OCI-LY1 (cell line): ENCODE measurements around the gene NIPAL3.

Experiments
- H2AFZ ChIP-seq: fragments of 200-600 bp; sonication (generic), shearing (Covaris generic); 2 replicates; pipeline ENCODE4 v1.6.0; 2014; ENCODE audit warnings: antibody characterized with exemption, mild to moderate bottlenecking, low read length
- H3F3A ChIP-seq: fragments of 200-600 bp; sonication (generic), shearing (Covaris generic); 2 replicates; pipeline ENCODE4 v1.6.0; 2014; ENCODE audit warnings: mild to moderate bottlenecking, antibody characterized with exemption, low read length, moderate library complexity; ENCODE audit not compliant: insufficient read depth
- H3K27ac ChIP-seq: fragments of 200-600 bp; sonication (generic); 2 replicates; pipeline ENCODE4 v1.5.1; 2014; ENCODE audit warnings: low read length, mixed run types, mild to moderate bottlenecking, low read depth; ENCODE audit not compliant: poor library complexity, severe bottlenecking
- H3K27me3 ChIP-seq: fragments of 200-600 bp; sonication (generic); 2 replicates; pipeline ENCODE4 v1.6.0; 2014; ENCODE audit warnings: antibody characterized with exemption, mild to moderate bottlenecking, low read length, moderate library complexity; ENCODE audit not compliant: insufficient read depth
- H3K36me3 ChIP-seq: fragments of 200-600 bp; sonication (generic); 2 replicates; pipeline ENCODE4 v1.6.1; 2014; ENCODE audit warnings: mild to moderate bottlenecking, antibody characterized with exemption, low read length, moderate library complexity, mixed read lengths; ENCODE audit not compliant: insufficient read depth
- H3K4me1 ChIP-seq: fragments of 200-600 bp; sonication (generic); 2 replicates; pipeline ENCODE4 v1.5.1; 2014; ENCODE audit warnings: mild to moderate bottlenecking, low read length, moderate library complexity; ENCODE audit not compliant: insufficient read depth, severe bottlenecking
- H3K4me2 ChIP-seq: fragments of 200-600 bp; sonication (generic), shearing (Covaris generic); 2 replicates; pipeline ENCODE4 v1.6.1; 2014; ENCODE audit warnings: low read length
- H3K4me3 ChIP-seq: fragments of 200-600 bp; sonication (generic); 2 replicates; pipeline ENCODE4 v1.5.1; 2014; ENCODE audit warnings: low read length, low read depth, mild to moderate bottlenecking, mixed read lengths; ENCODE audit not compliant: poor library complexity, severe bottlenecking
- H3K79me2 ChIP-seq: fragments of 200-600 bp; shearing (Covaris generic); 2 replicates; pipeline ENCODE4 v1.6.1; 2016; ENCODE audit warnings: mixed run types, low read length, mixed read lengths; ENCODE audit not compliant: insufficient read depth
- H3K9ac ChIP-seq: fragments of 200-600 bp; sonication (generic), shearing (Covaris generic); 2 replicates; pipeline ENCODE4 v1.6.1; 2014; ENCODE audit warnings: mild to moderate bottlenecking, low read length, mixed read lengths
- H3K9me2 ChIP-seq: fragments of 200-600 bp; sonication (generic), shearing (Covaris generic); 2 replicates; pipeline ENCODE4 v1.6.1; 2014; ENCODE audit warnings: low read depth, mild to moderate bottlenecking, low read length, mixed read lengths
- H3K9me3 ChIP-seq: fragments of 200-600 bp; shearing (Covaris generic); 2 replicates; pipeline ENCODE4 v1.6.1; 2014; ENCODE audit warnings: low read length, mixed read lengths
- H4K20me1 ChIP-seq: fragments of 200-600 bp; sonication (generic), shearing (Covaris generic); 2 replicates; pipeline ENCODE4 v1.6.0; 2016; ENCODE audit warnings: mild to moderate bottlenecking, low read length; ENCODE audit not compliant: insufficient read depth
- EZH2 ChIP-seq: fragments of 200-600 bp; sonication (generic), shearing (Covaris generic); IDR thresholded peaks from 2 replicates; pipeline ENCODE4 v1.8.0; 2017; ENCODE audit warnings: borderline replicate concordance, mixed run types, mild to moderate bottlenecking, antibody characterized with exemption, low read length, moderate library complexity, mixed read lengths
- TF ChIP-seq, protein P1 (sequence below): fragments of 200-600 bp; sonication (generic), shearing (Covaris generic); IDR thresholded peaks from 2 replicates; pipeline ENCODE4 v1.5.1; 2017; ENCODE audit warnings: mild to moderate bottlenecking, antibody characterized with exemption, low read length, moderate library complexity, mixed read lengths

NIPAL3 gene

DNA sequence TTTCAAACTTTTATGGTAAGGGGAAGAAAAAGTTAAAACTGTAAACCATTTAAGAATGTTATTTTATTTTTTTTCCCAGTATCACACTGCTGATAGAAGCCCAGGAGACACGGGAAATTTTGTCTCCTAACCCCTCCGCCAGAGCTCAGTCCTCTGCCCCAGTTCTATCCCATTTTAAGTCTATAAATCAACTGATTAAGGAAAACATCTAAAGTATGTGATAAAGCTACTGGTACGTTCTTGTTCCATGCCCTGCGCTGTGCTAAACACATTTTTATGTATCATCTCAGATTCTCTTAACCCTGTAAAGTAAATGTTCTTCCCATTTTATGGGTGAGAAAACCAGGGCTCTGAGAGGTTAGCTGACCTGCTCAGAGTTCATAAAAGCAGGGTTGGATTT, 34.7 kb downstream of the NIPAL3 start:
- H3K9me3 ChIP-seq, result no peaks in the 10 kb centered on the region
- no peaks in the 10 kb centered on the region for H3K27me3 ChIP-seq
- no peaks in the 10 kb centered on the region for H3K9me2 ChIP-seq
- H3K9ac ChIP-seq, result no peak overlapping the region
- no peak overlapping the region for H3K27ac ChIP-seq
- no peak for TF ChIP-seq EZH2
- TF ChIP-seq, protein P1, sequence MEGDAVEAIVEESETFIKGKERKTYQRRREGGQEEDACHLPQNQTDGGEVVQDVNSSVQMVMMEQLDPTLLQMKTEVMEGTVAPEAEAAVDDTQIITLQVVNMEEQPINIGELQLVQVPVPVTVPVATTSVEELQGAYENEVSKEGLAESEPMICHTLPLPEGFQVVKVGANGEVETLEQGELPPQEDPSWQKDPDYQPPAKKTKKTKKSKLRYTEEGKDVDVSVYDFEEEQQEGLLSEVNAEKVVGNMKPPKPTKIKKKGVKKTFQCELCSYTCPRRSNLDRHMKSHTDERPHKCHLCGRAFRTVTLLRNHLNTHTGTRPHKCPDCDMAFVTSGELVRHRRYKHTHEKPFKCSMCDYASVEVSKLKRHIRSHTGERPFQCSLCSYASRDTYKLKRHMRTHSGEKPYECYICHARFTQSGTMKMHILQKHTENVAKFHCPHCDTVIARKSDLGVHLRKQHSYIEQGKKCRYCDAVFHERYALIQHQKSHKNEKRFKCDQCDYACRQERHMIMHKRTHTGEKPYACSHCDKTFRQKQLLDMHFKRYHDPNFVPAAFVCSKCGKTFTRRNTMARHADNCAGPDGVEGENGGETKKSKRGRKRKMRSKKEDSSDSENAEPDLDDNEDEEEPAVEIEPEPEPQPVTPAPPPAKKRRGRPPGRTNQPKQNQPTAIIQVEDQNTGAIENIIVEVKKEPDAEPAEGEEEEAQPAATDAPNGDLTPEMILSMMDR, result no peak
- H3K4me1 ChIP-seq, result no peaks in the 10 kb centered on the region
- H3K79me2 ChIP-seq, result no peaks in the 10 kb centered on the region
- H3K4me2 ChIP-seq, result no peak overlapping the region
- H4K20me1 ChIP-seq, result no peaks in the 10 kb centered on the region
- no peak overlapping the region for H2AFZ ChIP-seq
- peaks cover 74% of the 10 kb centered on the region for H3K36me3 ChIP-seq
- no peak overlapping the region for H3K4me3 ChIP-seq
- H3F3A ChIP-seq, result no peaks in the 10 kb centered on the region

- Histone ChIP-seq H3K27me3 (no peaks in the 10 kb centered on the region), H3K4me3 (no peak overlapping the region), H3F3A (no peaks in the 10 kb centered on the region), H3K4me2 (no peak overlapping the region), H4K20me1 (no peaks in the 10 kb centered on the region), H3K27ac (no peak overlapping the region), H3K36me3 (peaks cover 69% of the 10 kb centered on the region), H3K9ac (no peak overlapping the region), H3K9me2 (no peaks in the 10 kb centered on the region), H3K9me3 (no peaks in the 10 kb centered on the region), H3K79me2 (no peaks in the 10 kb centered on the region), H3K4me1 (no peaks in the 10 kb centered on the region), H2AFZ (no peak overlapping the region)
- no peak for TF ChIP-seq EZH2
These were observed 35.3 kb downstream of the NIPAL3 start for GRCh38 chr1:24450857-24451397.

- Histone ChIP-seq H3K4me2 (no peak overlapping the region), H3K9me2 (no peaks in the 10 kb centered on the region), H3K27me3 (no peaks in the 10 kb centered on the region)
These were observed 36.1 kb downstream of the NIPAL3 start for GRCh38 chr1:24451746-24452145.

More at GRCh38 chr1:24451746-24452145, 36.1 kb downstream of the NIPAL3 start:
- TF ChIP-seq, protein P1, result no peak
- no peak for TF ChIP-seq EZH2
- Histone ChIP-seq H3K27ac (no peak overlapping the region), H3K36me3 (peaks cover 66% of the 10 kb centered on the region), H3K9ac (no peak overlapping the region), H3K79me2 (no peaks in the 10 kb centered on the region), H3K4me1 (no peaks in the 10 kb centered on the region), H4K20me1 (no peaks in the 10 kb centered on the region), H3K4me3 (no peak overlapping the region), H3K9me3 (no peaks in the 10 kb centered on the region), H2AFZ (no peak overlapping the region), H3F3A (no peaks in the 10 kb centered on the region)
